Right atrium auricular region (tissue), 2 donors: ENCODE results near the gene GHDC. TPM values are rescaled to one million over a fixed set of nuclear protein-coding genes. Genes with fewer than 3 reads are reported as not detected.
"Not testable (repeated sequence)": the region's sequence is repeated elsewhere in the genome, so short reads cannot be mapped to it uniquely, and the experiment has no call there.

Experiments used
- DNase-seq: peaks from one replicate; pipeline ENCODE4 v3.0.0-alpha.2; 2019; ENCODE audit warnings: low spot score
- H3K27ac ChIP-seq, 2 donors: fragments of 200-600 bp; sonication (generic); 1 replicate in 1 of 2; 2 replicates in 1 of 2; pipeline ENCODE4 v1.5.1; 2016 to 2019
- H3K27me3 ChIP-seq, 2 donors: fragments of 200-600 bp; sonication (generic); one replicate each; pipeline versions ENCODE4 v1.5.1 to v1.6.0; 2017 to 2019
- H3K36me3 ChIP-seq: fragments of 200-600 bp; sonication (generic); one replicate; pipeline ENCODE4 v1.5.1; 2016
- H3K4me1 ChIP-seq, 2 donors: fragments of 200-600 bp; sonication (generic); one replicate each; pipeline versions ENCODE4 v1.5.1 to v1.6.0; 2017 to 2019
- H3K4me3 ChIP-seq, 2 donors: fragments of 200-600 bp; sonication (generic); 1 replicate in 1 of 2; 2 replicates in 1 of 2; pipeline ENCODE4 v1.5.1; 2017 to 2019; ENCODE audit warnings: mild to moderate bottlenecking in 1 of 2, moderate library complexity in 1 of 2
- H3K9me3 ChIP-seq, 2 donors: fragments of 200-600 bp; sonication (generic); one replicate each; pipeline ENCODE4 v1.5.1; 2019
- total RNA-seq, 2 donors: library from RNA; depleted of rRNA; stranded (reverse); fragments of >200 nt; gene quantifications; one replicate each; pipeline ENCODE4 v1.1.0, GENCODE V29; 2016
- TF ChIP-seq, protein P1 (sequence below), 2 donors: fragments of 200-600 bp; sonication (generic); IDR thresholded peaks; one replicate each; pipeline ENCODE4 v1.5.1; 2019; ENCODE audit warnings: antibody characterized with exemption in 2 of 2

Gene GHDC
- total RNA-seq, 2 donors from 2014 or later: 13.1 to 19.3 TPM

DNA sequence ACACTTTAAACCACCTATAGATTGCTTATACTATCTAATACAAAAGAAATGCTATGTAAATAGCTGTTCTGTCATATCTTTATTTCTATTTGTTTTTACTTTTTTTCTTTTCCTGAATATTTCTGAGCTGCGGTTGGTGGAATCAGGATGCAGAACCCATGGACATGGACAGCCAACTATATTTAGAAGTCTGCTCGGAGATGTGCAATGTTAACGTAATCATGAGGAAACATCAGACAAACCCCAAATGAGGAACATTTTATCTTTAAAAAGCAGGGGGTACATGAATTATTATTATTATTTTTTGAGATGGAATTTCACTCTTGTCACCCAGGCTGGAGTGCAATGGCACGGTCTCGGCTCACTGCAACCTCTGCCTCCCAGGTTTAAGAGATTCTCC is 31.4 kb upstream of the GHDC start:
- Histone ChIP-seq H3K9me3 (no peaks in the 10 kb centered on the region), H3K36me3 (peaks cover 35% of the 10 kb centered on the region), H3K4me1 (peaks cover 0 to 19% of the 10 kb centered on the region in 2 donors), H3K4me3 (no peak overlapping the region), H3K27me3 (no peaks in the 10 kb centered on the region), H3K27ac (no peak overlapping the region)
- no peak for DNase-seq
- TF ChIP-seq, protein P1, sequence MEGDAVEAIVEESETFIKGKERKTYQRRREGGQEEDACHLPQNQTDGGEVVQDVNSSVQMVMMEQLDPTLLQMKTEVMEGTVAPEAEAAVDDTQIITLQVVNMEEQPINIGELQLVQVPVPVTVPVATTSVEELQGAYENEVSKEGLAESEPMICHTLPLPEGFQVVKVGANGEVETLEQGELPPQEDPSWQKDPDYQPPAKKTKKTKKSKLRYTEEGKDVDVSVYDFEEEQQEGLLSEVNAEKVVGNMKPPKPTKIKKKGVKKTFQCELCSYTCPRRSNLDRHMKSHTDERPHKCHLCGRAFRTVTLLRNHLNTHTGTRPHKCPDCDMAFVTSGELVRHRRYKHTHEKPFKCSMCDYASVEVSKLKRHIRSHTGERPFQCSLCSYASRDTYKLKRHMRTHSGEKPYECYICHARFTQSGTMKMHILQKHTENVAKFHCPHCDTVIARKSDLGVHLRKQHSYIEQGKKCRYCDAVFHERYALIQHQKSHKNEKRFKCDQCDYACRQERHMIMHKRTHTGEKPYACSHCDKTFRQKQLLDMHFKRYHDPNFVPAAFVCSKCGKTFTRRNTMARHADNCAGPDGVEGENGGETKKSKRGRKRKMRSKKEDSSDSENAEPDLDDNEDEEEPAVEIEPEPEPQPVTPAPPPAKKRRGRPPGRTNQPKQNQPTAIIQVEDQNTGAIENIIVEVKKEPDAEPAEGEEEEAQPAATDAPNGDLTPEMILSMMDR (IDR thresholded peaks at IDR 0.05): no peak

GRCh38 chr17:42224651-42225050 is 30.4 kb upstream of the GHDC start:
- H3K4me3 ChIP-seq: no peak overlapping the region
- no peaks in the 10 kb centered on the region for H3K27me3 ChIP-seq
- H3K4me1 ChIP-seq: peaks cover 0 to 19% of the 10 kb centered on the region in 2 donors
- H3K9me3 ChIP-seq: no peaks in the 10 kb centered on the region
- H3K36me3 ChIP-seq: peaks cover 35% of the 10 kb centered on the region
- TF ChIP-seq, protein P1 (IDR thresholded peaks at IDR 0.05): no peak
- no peak for DNase-seq
- H3K27ac ChIP-seq: no peak overlapping the region

DNA sequence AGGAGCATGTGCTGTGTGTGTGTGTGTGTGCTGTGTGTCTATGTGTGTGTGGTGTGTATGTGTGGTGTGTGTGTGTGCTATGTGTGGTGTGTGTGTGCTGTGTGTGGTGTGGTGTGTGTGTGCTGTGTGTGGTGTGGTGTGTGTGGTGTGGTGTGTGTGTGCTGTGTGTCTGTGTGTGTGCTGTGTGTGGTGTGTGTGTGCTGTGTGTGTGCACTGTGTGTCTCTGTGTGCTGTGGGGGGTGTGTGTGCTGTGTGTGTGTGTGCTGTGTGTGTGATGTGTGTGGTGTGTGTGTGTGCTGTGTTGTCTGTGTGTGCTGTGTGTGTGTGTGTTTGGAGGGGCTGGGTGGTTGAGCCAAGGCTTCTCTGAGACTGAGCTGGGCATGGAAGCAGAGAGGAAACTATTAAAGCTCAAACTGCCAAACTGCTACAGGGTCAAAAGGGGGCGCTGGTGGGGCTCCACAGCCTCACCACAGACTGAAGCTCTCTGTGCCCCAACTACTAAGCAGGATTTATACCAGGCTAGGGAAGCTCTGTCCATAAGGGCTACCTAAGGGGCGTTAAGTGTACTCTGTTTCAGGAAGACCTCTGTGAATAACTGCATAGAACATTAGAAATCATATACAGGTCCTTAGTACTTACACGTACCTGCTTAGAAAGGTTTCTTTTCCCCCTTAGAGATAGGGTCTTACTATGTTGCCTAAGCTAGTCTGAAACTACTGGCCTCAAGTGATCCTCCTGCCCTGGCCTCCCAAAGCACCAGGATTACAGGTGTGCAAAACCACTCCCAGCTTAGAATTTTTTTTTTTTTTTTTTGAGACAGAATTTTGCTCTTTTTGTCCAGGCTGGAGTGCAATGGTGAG is 27.8 kb upstream of the GHDC start:
- DNase-seq: no peak

GRCh38 chr17:42219280-42219679 is 25.0 kb upstream of the GHDC start:
- not testable (repeated sequence) for H3K27ac ChIP-seq, H3K27me3 ChIP-seq, H3K9me3 ChIP-seq, H3K4me1 ChIP-seq, DNase-seq, H3K4me3 ChIP-seq
- peaks cover 71% of the 10 kb centered on the region for H3K36me3 ChIP-seq

More for the DNA sequence above, 27.8 kb upstream of the GHDC start:
- Histone ChIP-seq H3K4me1 (peaks cover 0 to under 1% of the 10 kb centered on the region in 2 donors), H3K36me3 (peaks cover 47% of the 10 kb centered on the region), H3K9me3 (no peaks in the 10 kb centered on the region), H3K27ac (no peak overlapping the region), H3K4me3 (no peak overlapping the region), H3K27me3 (no peaks in the 10 kb centered on the region)
- TF ChIP-seq, protein P1 (IDR thresholded peaks at IDR 0.05): peak in 1 of 2 donors; percentile 59

DNA sequence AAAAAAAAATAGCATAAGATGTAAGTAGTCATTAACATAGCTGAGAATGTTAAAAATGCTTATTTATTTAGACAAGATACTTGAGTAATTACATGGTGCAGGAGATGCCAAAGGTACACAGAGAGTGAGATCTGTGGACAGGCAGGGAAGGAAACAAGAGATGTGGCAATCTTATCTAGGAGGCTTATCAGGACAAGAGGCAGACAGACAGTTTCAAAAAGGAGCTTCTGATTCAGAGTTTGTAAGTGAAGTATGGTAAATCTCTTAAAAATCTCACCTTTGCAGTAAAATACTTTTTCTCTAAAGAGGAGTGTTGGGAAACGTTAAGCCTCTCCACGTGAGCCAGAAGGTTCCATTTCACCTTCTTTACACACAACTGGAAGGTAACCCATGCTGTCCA is 19.9 kb upstream of the GHDC start:
- Histone ChIP-seq H3K9me3 (no peaks in the 10 kb centered on the region), H3K4me3 (no peak overlapping the region), H3K27ac (no peak overlapping the region), H3K4me1 (no peaks in the 10 kb centered on the region), H3K27me3 (no peaks in the 10 kb centered on the region), H3K36me3 (peaks cover 72% of the 10 kb centered on the region)
- DNase-seq: no peak
- TF ChIP-seq, protein P1 (IDR thresholded peaks at IDR 0.05): no peak

GRCh38 chr17:42212382-42212781 is 18.1 kb upstream of the GHDC start:
- Histone ChIP-seq H3K4me1 (no peaks in the 10 kb centered on the region), H3K27me3 (no peaks in the 10 kb centered on the region), H3K4me3 (no peak overlapping the region), H3K9me3 (no peaks in the 10 kb centered on the region), H3K36me3 (peaks cover 78% of the 10 kb centered on the region), H3K27ac (peak overlapping the region; percentile 32 to 59)
- TF ChIP-seq, protein P1 (IDR thresholded peaks at IDR 0.05): no peak
- no peak for DNase-seq

- H3K9me3 ChIP-seq, H3K4me3 ChIP-seq, H3K27me3 ChIP-seq, H3K4me1 ChIP-seq: not testable (repeated sequence)
- peak; percentile 83 for DNase-seq
- Histone ChIP-seq H3K27ac (peak overlapping the region; percentile 46 to 59), H3K36me3 (peaks cover 78% of the 10 kb centered on the region)
These were observed 17.6 kb upstream of the GHDC start for GRCh38 chr17:42211921-42212341.
